ENCODE results near the gene NKD1.

NKD1 gene

GRCh38 chr16:50613281-50613963 is 65.2 kb downstream of the NKD1 start:
- DNase-seq (ENCODE audit: low spot score), result no peak

DNA sequence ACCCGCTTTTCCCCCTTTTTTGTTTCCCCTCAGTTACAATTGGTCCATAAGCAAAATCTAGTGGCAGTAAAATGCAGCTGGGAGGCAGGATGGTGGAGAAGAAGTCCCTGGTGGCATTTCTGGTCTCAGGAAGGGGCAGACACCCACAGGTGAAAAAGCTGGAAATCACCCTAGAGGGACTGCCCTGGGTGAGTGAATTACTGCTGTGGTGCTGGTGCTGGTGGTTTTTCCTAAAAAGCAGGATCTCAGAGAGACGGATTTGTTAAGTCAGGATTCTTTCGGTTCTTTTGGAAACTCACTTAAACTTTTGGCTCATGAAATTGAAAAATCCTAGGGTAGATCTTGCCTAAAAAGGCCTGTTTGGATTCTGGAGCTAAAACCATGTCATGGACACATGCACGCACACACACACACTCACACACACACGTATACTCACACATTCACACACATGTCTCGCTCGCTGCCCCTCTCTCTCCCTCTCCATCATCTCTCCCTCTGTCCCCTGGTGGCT is 65.8 kb downstream of the NKD1 start:
- DNase-seq (ENCODE audit: low spot score), result no peak

- no peak for DNase-seq (ENCODE audit: low spot score)
Observed at GRCh38 chr16:50614955-50615724, 66.9 kb downstream of the NKD1 start.

DNA sequence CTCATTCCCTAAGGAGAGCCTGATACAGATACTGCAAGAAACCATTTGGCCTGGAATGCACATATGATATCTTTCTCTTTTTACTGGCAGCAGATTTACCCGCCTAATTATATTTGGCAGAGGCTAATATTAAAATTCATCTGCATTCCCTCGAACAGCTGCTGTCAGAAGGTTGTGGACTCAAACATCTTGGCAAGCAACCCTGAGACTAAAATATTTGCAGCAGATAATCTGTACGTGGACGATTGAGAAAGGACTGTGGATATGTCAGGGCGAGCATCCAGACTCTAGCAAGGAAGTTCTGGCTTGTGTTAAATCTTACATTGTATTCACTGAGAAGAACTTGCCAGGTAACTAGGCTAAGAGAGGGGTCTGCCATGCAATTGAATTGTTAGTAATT is 67.7 kb downstream of the NKD1 start:
- no peak for DNase-seq (ENCODE audit: low spot score)

GRCh38 chr16:50616386-50616785 is 68.2 kb downstream of the NKD1 start:
- no peak for DNase-seq (ENCODE audit: low spot score)

DNA sequence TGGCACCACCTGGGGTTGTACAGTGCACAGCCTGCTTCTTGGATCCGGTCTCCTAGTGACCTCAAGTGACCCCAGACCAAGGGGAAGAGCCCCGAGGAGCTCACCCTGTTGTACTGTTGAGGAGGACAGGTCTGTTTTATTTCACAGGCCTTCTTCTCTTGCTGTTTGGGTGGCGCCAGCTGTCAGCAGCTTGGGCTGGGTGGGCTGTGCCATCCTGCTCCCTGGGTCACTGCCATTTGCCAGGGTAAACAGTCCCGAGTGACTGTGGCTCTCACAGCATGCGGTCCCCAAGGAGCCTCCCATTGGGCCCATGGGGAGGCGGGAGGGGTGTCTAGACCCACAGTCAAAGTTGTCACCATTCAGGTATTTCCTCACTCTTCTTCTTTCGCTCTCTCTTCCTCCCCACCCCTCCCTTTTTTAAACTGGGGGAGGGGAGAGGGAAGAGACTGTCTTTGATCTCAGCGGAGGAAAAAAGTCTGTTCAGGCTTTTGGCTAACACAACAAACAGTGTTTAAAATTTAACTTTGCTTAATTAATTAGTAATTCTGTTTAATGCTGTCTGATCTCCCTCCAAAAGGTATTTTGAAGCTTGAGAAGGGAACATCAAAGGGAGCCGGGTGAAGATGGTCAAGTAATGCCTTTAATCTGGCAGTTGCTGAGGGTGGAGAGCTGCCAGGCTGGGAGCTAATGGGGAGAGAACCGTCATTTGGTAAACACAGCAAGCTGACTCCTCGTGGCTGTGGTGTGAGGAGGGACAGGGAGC is 68.9 kb downstream of the NKD1 start:
- no peak for DNase-seq (ENCODE audit: low spot score)

DNA sequence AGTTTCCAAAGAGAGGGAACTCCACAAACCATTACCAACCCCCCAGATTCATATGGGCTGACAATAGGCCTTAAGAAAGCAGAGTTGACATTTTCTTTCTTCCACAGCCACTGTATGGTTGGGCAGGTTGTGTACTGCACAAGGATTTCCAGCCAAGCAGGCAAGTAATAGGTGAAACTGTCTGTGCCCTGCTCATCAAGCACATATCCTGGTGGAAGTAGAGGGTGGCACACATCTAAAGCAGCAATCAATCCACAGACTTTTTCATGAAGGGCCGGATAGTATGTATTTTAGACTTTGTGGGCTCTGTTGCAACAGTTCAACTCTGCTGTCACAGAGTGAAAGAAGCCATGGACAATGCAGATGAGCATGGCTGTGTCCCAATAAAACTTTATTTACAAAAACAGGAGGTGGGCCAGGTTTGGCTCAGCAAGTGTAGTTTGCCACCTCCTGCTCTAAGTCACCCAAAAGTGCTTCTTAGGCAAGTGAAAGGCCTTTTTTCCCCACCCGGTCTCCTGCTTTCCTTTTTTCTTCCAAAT is 69.5 kb downstream of the NKD1 start:
- DNase-seq (ENCODE audit: low spot score), result no peak

DNA sequence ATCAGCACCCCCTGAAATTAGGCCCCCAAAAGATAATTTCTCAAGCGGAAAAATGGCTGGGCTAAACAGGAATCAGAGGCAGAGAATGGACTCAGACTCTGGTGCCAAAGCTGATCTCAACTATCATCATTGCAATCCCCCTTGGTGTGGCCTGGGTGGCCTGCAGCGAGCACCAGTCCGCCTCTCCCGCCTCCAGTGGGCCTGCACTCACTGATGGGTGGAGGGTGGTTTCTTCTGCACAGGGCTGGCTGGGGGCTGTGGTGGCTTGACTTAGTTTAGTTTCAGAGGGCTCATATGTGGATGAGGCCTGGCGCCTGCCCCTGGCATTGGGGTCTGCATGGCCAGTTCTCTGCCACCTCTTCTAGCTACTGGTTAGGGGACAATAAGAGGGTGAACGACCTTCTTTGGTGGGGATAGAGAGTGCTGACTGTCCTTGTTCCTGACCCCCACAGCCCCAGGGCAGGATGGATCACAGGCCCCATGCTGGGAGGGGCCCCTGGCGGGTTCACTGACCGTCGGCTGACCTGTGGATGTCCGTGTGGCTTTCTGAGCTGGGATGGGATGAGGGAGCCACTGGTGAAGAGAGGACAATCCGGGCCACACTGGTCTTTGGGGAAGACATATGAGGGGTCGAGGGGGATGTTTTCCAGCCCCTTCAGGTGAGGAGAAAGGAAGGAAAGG is 70.2 kb downstream of the NKD1 start:
- no peak for DNase-seq (ENCODE audit: low spot score)

DNA sequence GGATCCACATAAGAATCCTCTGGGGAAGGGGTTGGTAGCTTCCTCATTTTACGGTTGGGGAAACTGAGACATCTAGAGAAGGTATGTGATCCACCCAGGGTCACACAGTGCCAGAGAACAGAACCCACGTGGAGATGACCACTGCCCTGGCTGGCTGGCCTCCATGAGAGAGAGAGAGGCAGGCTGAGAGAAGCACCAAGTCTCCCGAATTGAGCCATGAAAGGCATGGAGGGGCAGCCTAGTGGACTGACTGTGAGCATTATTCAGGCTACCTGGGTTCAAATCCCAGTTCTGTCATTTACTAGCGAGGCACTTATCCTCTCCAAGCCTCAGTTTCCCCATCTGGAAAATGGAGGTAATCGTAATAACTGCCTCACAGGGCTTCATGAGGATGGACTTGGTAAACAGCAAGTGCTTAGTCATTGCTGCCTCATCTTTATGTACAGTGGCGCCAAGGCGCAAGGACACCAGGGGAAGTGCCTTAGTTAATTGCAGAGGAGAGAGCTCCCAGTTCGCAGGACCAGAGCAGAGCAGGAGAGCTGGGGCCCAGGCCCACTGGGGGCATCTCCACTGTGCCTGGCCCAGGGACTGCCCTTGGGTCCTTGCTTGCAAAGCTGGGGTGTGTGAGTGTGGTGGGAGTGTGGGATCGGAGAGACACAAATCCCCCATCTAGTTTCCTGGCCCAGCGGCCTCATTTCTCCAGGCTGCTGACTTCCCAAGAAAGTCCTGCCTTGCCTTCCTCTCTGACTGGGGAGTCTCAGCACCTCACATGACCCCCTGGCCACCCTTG is 71.7 kb downstream of the NKD1 start:
- no peak for DNase-seq (ENCODE audit: low spot score)

DNA sequence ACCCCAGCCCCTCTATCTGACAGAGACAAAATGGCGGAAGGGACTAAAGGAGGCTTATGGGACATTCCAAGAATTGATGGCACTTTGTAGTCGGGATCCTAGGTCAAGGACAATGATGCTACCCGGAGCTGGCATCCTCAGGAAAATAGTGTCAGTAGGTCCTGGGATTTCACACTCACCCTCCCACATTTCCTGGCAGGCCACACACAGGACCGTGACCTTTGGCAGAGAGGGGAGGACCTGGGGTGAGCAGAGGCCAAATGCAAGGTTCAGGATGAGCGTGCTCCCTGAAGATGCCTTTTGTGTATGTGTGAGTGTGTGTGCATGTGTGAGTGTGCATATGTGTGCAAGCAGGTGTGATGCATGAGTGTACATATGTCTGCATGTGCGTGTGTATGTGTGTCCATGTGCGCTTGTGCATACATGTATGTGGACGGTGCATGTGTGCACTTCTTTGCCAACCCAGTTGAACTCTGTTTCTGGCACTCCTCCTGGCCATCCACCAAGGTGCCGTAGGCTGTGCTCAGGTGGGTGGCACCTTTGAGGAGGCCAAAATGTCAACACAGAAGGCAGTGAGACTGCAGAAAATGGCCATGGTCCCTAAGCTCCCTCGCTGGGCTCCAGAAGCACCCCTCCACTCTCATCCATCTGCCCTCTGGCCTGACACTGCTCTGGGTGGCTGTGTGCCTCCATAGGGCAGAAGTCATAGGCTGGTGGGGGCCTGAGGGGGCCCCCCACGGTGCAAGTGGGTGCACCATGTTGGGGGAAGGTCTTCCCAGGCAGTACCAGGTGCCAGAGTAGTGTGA is 72.7 kb downstream of the NKD1 start:
- DNase-seq (ENCODE audit: low spot score), result no peak

DNA sequence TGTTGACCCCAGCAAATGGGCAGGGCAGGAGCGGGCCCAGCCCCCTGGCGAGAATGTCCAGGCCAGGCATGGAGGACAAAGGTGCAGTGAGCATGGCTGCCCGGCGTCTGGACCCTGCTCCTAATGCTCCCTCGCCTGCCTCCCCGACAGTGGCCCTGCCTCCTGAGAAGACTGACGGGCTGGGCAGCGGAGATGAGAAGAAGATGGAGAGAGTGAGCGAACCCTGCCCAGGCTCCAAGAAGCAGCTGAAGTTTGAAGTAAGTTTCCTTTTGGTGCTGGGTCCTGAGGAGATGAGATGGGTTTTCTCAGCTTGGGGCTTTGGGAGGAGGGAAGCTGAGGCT is 73.2 kb downstream of the NKD1 start:
- DNase-seq (ENCODE audit: low spot score), result no peak

- DNase-seq (ENCODE audit: low spot score), result no peak
Observed at GRCh38 chr16:50622029-50622428, 73.8 kb downstream of the NKD1 start.

DNA sequence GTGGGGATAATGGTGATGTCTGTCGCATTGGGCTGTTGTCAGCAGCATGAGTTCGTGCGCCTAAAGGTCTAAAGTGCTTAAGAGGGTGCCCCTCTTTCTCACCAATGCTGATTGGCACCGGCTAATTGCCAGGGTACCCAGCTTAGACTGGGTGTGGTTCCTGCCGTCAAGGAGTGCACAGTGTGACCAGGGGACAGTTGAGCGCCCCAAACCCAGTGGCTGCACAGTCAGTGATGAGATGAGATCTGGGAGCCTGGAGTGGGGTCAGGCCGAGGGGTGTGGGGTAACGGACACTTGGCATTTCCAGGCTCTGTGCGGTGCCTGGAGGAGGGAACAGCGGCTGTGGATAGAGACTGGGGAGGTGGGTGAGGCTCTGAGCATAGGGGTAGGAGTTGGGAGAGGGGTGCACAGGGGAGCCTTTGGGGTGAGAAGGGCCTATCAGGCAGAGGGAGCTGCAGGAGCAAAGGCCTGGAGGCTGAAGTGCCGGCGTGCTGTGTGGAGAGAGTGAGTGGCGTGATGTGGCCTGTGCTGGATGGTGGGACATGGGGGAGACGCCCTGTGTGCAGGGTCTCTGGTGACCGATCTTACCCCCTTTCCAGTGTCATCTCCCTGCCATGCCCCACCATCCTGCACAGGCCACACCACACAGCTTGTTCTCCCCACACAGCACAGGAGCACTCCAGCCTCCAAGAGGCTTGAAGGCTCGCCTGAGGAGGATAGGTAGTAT is 74.6 kb downstream of the NKD1 start:
- no peak for DNase-seq (ENCODE audit: low spot score)

DNA sequence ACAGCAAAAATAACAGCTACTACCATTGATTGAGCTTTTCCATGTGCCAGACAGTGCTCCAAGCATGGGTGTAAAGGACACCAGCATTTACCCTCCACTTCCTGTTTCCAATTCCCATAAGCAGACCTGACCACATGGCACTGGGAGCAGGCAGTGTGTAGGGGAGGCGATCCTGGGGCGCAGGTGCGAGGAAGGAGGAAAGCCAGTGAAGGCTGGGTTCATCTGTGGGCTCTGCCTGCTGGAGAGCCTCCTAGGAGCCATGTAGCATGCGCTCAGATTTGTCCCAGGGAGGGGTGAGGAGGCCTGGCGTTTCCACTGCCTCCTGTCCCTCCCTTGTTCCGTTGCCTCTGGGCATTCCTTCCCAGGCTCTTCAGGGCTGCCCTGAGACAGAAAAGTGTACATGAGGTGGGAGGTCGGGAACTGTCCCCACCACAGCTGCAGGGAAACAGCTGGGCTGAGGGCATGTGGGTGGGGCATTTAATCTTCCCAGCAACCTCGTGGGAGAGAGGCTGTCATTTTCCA is 76.3 kb downstream of the NKD1 start:
- no peak for DNase-seq (ENCODE audit: low spot score)

DNA sequence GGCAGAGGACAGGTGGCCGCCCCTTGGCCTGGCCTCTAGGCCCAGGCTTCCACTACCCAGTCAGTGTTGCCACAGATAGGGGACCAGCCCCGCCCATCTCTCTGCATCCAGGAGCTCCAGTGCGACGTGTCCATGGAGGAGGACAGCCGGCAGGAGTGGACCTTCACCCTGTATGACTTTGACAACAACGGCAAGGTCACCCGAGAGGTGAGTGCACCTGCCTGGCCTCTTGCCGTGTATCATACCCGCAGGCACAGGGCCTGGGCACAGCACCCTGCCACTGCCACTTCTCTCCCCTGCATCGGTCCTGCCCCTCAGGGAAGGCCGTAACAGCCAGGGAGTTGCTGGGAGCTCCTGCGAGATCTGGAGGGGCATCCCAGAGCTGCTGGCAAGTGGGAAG is 77.2 kb downstream of the NKD1 start:
- no peak for DNase-seq (ENCODE audit: low spot score)

- DNase-seq (ENCODE audit: low spot score), result no peak
Observed at GRCh38 chr16:50626868-50627267, 78.7 kb downstream of the NKD1 start.

GRCh38 chr16:50627419-50627818 is 79.2 kb downstream of the NKD1 start:
- no peak for DNase-seq (ENCODE audit: low spot score)

DNA sequence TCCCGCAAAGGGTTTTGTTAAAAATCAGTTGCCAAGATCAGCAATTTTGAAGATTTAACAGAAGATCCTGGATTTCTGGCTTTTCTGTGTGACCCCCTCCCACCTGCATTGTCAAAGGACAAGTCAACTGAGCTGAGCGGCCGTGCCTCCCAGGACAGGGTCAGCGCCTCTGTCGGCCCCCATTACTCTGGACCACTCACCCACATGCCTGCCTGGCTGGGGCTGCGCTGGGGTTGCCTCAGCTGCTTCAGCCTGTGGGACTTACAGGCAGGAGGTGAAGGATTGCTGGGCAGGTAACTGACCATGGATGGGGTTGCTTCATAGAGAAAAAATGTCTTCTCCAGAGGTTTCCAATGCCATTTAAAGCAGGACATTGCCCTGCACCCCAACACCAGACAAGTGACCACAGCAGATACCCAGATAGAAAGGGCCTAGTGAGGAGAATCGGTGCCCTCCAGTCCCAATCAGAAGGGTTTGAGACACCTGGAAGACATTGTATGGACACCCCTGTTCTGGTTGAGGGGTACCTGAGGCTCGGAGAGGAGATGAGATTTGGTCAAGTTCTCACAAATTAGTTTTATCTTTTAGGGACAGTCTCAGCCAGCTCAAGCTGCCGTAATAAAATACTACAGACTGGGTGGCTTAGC is 80.1 kb downstream of the NKD1 start:
- no peak for DNase-seq (ENCODE audit: low spot score)

DNA sequence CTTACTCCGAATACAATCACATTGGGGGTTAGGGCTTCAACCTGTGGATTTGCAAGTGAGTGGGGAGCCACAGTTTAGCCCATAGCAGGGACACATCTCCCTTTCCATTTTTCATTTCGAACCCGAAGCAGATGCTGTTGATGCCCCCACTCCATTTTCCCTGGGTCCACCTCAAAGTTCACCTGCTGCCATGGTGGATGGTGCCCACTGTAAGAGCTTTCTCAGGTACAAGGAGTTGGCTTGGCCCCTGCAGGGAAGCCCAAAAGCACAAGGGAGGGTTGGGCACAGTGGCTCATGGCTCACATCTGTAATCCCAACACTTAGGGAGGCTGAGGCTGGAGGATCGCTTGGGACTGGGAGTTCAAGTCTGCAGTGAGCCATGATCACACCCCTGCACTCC is 81.1 kb downstream of the NKD1 start:
- DNase-seq (ENCODE audit: low spot score), result no peak

Data from D341Med (cell line).